ENCODE data around the gene UBE2D2.

DNA sequence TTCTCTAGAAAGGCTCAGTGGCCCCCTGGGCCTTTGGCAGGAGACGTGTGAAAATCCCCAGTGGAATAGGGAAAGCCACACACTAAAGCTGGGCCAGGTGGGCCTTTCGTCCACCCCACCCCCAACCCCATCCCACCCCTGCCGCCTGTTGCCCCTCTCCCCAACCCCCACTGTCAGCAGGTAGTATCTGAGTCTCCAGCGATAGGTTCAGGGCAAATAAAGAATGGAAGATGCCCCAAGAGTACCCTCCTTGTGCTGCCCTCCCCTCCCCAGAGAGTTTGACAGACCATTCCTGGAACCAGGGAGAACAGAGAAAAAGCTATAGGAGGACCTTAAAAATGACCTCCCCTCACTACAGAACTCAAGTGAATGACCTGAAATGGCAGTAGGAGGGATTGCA lies 36.7 kb upstream of the UBE2D2 start:
- TF ChIP-seq, protein P1, sequence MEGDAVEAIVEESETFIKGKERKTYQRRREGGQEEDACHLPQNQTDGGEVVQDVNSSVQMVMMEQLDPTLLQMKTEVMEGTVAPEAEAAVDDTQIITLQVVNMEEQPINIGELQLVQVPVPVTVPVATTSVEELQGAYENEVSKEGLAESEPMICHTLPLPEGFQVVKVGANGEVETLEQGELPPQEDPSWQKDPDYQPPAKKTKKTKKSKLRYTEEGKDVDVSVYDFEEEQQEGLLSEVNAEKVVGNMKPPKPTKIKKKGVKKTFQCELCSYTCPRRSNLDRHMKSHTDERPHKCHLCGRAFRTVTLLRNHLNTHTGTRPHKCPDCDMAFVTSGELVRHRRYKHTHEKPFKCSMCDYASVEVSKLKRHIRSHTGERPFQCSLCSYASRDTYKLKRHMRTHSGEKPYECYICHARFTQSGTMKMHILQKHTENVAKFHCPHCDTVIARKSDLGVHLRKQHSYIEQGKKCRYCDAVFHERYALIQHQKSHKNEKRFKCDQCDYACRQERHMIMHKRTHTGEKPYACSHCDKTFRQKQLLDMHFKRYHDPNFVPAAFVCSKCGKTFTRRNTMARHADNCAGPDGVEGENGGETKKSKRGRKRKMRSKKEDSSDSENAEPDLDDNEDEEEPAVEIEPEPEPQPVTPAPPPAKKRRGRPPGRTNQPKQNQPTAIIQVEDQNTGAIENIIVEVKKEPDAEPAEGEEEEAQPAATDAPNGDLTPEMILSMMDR (IDR thresholded peaks at IDR 0.05) = no peak
- TF ChIP-seq POLR2A (IDR thresholded peaks at IDR 0.05) = no peak

Data from testis (tissue), 2 donors.